ENCODE measurements around the gene PCDH9.
A peak's percentile ranks its signal among the peaks of the same experiment; 100 is the strongest.

The PCDH9 gene

DNA sequence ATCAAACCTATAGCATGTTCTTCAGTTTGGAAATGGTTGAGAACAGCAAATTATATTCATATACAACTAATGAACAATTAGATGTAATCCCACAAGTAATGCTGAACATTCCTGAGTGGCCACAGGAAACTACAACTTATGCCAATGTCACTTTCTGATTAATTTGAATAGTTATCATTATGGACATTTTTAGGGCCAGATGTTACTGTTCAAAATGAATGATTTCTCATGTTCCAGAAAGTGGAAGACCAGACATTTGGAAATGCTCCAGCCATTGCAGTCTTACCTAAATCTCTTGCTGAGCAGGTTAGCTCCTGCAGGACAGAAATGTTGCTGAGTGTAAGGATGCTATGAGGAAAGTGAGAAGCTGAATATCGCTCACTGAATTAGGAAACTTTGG, 819.8 kb downstream of the PCDH9 start:
- no peak overlapping the region for H3K4me3 ChIP-seq (ENCODE audit: control insufficient read depth, low read depth, low read length)
- TF ChIP-seq, protein P1, sequence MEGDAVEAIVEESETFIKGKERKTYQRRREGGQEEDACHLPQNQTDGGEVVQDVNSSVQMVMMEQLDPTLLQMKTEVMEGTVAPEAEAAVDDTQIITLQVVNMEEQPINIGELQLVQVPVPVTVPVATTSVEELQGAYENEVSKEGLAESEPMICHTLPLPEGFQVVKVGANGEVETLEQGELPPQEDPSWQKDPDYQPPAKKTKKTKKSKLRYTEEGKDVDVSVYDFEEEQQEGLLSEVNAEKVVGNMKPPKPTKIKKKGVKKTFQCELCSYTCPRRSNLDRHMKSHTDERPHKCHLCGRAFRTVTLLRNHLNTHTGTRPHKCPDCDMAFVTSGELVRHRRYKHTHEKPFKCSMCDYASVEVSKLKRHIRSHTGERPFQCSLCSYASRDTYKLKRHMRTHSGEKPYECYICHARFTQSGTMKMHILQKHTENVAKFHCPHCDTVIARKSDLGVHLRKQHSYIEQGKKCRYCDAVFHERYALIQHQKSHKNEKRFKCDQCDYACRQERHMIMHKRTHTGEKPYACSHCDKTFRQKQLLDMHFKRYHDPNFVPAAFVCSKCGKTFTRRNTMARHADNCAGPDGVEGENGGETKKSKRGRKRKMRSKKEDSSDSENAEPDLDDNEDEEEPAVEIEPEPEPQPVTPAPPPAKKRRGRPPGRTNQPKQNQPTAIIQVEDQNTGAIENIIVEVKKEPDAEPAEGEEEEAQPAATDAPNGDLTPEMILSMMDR (conservative IDR thresholded peaks at IDR 0.05; ENCODE audit: control insufficient read depth, insufficient read depth, low read depth, low read length), result no peak
- peak; percentile 16 for DNase-seq (ENCODE audit: low read depth)

DNA sequence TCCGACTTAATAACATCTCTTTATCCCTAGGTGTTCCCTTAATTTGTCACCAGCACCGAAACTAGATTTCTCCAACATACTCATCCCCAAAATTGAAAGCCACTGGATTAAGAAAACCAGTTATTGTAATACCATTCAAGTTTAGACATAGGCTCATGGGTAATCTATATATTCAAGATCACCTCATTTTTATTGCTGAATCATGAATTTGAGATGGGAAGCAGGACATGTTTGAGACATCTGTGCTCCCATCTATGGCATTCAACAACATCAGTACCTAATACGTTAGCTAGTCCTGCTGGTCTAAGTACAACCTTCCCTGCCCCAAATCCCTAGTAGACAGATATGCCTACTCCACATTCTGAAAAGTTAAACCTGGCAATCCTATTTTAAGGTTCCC, 820.6 kb downstream of the PCDH9 start:
- no peak overlapping the region for H3K4me3 ChIP-seq (ENCODE audit: control insufficient read depth, low read depth, low read length)
- DNase-seq (ENCODE audit: low read depth), result no peak
- TF ChIP-seq, protein P1 (conservative IDR thresholded peaks at IDR 0.05; ENCODE audit: control insufficient read depth, insufficient read depth, low read depth, low read length), result no peak

DNA sequence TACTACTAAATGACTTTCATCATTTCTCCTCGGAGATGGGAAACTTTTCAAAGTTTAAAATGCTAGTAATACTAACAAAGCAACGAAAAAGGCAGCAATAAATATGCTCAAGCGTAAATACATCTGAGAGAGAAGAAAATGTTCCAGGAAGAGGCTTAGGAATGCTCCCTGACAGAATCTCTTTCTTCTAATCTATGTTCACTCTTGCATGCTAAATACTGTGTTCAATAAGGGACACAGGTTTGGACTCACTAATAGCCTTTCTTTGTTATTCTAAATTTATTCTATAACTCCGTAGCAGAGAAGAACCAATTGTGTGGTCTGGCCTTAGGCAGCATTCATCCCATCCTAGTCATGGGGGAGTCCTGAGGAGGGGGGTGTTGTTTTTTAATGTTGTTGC, 823.0 kb downstream of the PCDH9 start:
- TF ChIP-seq, protein P1 (conservative IDR thresholded peaks at IDR 0.05; ENCODE audit: control insufficient read depth, insufficient read depth, low read depth, low read length), result no peak
- DNase-seq (ENCODE audit: low read depth), result no peak

DNA sequence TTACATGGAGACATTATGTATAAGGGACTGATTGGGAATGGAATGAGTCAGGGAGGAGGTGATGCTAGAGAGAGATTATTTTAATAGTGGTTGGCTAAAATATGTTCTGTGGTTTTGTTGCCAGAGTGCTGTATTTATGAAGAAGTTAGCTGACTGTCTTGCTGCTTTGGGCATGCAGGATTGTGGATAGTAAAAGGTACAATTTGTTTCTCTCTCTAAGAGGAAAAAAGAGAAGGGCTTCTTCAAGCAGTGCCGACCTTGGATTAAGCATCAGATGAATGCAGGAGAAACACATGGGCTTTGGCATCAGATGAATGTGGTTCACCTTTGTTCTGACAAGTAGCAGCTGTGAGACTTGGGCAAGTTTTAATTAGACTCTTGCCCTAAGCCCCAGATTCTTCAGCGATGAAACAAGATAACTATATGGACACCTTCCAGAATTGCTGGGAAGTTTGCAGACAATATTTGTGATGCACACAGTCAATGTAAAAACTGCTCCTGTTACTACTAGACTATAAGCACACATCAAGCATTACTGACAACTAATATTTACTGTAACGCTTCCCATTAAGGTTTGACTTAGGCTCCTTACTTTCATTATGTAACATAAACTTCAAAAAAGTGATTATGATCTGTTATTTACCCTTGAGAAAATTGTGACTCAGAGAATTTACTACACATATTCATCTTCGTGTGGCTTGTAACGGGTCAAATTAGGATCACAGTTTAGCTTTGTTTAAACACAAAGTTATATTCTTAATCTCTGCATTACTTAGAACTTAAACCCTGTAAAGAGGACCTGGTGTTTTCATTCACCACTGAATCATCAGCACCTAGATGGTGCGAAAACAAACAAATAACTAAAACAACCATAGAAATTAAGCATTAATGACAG, 824.0 kb downstream of the PCDH9 start:
- TF ChIP-seq, protein P1 (conservative IDR thresholded peaks at IDR 0.05; ENCODE audit: control insufficient read depth, insufficient read depth, low read depth, low read length), result no peak
- no peak overlapping the region for H3K4me3 ChIP-seq (ENCODE audit: control insufficient read depth, low read depth, low read length)
- DNase-seq (ENCODE audit: low read depth), result peak; percentile 70

More for the DNA sequence above, 823.0 kb downstream of the PCDH9 start:
- H3K4me3 ChIP-seq (ENCODE audit: control insufficient read depth, low read depth, low read length), result no peak overlapping the region

DNA sequence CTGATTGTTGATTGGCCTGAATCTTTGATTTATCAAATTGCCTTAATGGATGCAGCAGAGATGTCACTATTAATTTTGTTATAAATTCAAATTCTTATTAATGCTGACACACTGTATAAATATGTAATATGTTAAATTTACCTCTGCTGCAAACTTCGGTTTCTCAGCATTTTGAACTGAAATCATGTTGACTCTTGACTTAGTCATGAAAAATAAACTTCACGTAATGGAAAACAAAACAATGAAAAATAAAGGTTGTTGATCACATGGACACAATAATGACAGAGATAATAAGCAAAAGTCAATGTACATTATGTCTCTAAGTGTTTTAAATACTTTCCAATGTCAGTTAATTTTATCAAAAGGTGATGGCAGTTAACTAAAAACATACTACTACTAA, 827.6 kb downstream of the PCDH9 start:
- no peak overlapping the region for H3K4me3 ChIP-seq (ENCODE audit: control insufficient read depth, low read depth, low read length)
- TF ChIP-seq, protein P1 (conservative IDR thresholded peaks at IDR 0.05; ENCODE audit: control insufficient read depth, insufficient read depth, low read depth, low read length), result no peak
- no peak for DNase-seq (ENCODE audit: low read depth)

DNA sequence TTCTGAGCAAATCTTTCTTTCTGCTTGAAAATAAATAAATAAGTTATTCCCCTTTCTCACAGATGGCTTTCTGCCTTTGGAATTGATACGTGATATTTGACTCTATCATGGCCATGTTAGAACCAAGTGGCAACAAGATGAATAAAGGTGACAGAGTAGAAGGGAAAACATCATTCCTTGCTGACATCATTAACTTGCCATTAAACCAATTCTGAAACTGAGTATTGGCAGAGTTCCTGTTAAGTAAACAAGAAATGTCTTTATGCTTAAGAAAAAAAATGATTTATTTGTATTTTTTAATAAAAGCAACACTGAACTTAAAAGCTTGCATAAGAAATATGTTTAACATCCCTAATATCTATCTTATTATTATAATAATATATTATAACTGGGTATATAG, 828.1 kb downstream of the PCDH9 start:
- TF ChIP-seq, protein P1 (conservative IDR thresholded peaks at IDR 0.05; ENCODE audit: control insufficient read depth, insufficient read depth, low read depth, low read length), result no peak
- DNase-seq (ENCODE audit: low read depth), result peak; percentile 31
- no peak overlapping the region for H3K4me3 ChIP-seq (ENCODE audit: control insufficient read depth, low read depth, low read length)
